Ishikawa (cell line): ENCODE results near the gene BIRC6.

Experiments used
- CREB1 ChIP-seq: IDR thresholded peaks from 2 replicates; pipeline ENCODE4 v1.6.1; 2012; ENCODE audit warnings: low read depth
- EGR1 ChIP-seq: IDR thresholded peaks from 2 replicates; pipeline ENCODE4 v1.6.1; 2012
- EP300 ChIP-seq: IDR thresholded peaks from 2 replicates; pipeline ENCODE4 v1.6.1; 2012; ENCODE audit warnings: borderline replicate concordance
- FOXM1 ChIP-seq: IDR thresholded peaks from 2 replicates; pipeline ENCODE4 v1.6.1; 2012; ENCODE audit warnings: low read depth, borderline replicate concordance
- NFIC ChIP-seq: IDR thresholded peaks from 2 replicates; pipeline ENCODE4 v1.6.1; 2012
- RAD21 ChIP-seq: IDR thresholded peaks from 2 replicates; pipeline ENCODE4 v1.6.1; 2012; ENCODE audit warnings: low read depth
- TAF1 ChIP-seq: IDR thresholded peaks from 2 replicates; pipeline ENCODE4 v1.6.1; 2012; ENCODE audit warnings: low read depth, mild to moderate bottlenecking
- TF ChIP-seq, protein P1 (sequence below): IDR thresholded peaks from 2 replicates; pipeline ENCODE4 v1.6.1; 2012; ENCODE audit warnings: low read depth, mild to moderate bottlenecking

DNA sequence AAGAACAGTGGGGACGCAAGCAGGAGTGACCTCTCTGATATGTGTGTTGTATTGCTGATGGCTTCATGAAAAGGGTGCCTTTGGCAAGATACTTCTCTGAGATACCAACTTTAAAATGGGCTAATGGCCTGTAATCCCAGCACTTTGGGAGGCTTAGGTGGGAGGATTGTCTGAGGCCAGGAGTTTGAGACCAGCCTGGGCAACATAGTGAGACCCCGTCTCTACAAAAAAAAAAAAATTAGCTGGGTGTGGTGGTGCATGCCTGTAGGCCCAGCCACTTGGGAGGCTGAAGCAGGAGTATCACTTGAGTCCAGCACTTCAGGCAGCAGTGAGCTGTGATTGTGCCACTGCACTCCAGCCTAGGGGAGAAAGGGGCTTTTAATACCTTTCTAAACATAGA, 9.8 kb downstream of the BIRC6 start:
- no peak for TF ChIP-seq EP300
- TF ChIP-seq RAD21: no peak
- TF ChIP-seq, protein P1, sequence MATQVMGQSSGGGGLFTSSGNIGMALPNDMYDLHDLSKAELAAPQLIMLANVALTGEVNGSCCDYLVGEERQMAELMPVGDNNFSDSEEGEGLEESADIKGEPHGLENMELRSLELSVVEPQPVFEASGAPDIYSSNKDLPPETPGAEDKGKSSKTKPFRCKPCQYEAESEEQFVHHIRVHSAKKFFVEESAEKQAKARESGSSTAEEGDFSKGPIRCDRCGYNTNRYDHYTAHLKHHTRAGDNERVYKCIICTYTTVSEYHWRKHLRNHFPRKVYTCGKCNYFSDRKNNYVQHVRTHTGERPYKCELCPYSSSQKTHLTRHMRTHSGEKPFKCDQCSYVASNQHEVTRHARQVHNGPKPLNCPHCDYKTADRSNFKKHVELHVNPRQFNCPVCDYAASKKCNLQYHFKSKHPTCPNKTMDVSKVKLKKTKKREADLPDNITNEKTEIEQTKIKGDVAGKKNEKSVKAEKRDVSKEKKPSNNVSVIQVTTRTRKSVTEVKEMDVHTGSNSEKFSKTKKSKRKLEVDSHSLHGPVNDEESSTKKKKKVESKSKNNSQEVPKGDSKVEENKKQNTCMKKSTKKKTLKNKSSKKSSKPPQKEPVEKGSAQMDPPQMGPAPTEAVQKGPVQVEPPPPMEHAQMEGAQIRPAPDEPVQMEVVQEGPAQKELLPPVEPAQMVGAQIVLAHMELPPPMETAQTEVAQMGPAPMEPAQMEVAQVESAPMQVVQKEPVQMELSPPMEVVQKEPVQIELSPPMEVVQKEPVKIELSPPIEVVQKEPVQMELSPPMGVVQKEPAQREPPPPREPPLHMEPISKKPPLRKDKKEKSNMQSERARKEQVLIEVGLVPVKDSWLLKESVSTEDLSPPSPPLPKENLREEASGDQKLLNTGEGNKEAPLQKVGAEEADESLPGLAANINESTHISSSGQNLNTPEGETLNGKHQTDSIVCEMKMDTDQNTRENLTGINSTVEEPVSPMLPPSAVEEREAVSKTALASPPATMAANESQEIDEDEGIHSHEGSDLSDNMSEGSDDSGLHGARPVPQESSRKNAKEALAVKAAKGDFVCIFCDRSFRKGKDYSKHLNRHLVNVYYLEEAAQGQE: no peak
- TF ChIP-seq FOXM1: no peak
- TF ChIP-seq EGR1: no peak
- no peak for TF ChIP-seq TAF1
- TF ChIP-seq CREB1: no peak
- no peak for TF ChIP-seq NFIC
